Vagina (tissue), 2 donors: Measurements from ENCODE around the gene CCDC8.
"Not testable (repeated sequence)": the region's sequence is repeated elsewhere in the genome, so short reads cannot be mapped to it uniquely, and the experiment has no call there.

Experiments
- CTCF ChIP-seq, 3 experiments: fragments of 450-650 bp in 2 of 3; fragments of 200-600 bp in 1 of 3; sonication (generic) in 1 of 3; IDR thresholded peaks; one replicate each; pipeline ENCODE4 v1.5.1; 2017 to 2019; ENCODE audit warnings: antibody characterized with exemption in 3 of 3, mild to moderate bottlenecking in 2 of 3, moderate library complexity in 2 of 3
- POLR2A ChIP-seq, 2 donors: fragments of 450-650 bp; IDR thresholded peaks; one replicate each; pipeline ENCODE4 v1.6.1; 2017; ENCODE audit warnings: antibody characterized with exemption in 2 of 2, mild to moderate bottlenecking in 2 of 2, moderate library complexity in 2 of 2

GRCh38 chr19:46397801-46398479 lies 15.4 kb downstream of the CCDC8 start:
- not testable (repeated sequence) for TF ChIP-seq CTCF, POLR2A (IDR thresholded peaks at IDR 0.05)
